H54 (cell line): ENCODE measurements around the gene MRPL41.
A peak's percentile ranks its signal among the peaks of the same experiment; 100 is the strongest.
"Not testable (repeated sequence)": the region's sequence is repeated elsewhere in the genome, so short reads cannot be mapped to it uniquely, and the experiment has no call there.

Experiments used
- DNase-seq: peaks from one replicate; pipeline ENCODE4 v3.0.0; 2011; ENCODE audit warnings: low spot score, mixed read lengths; ENCODE audit not compliant: insufficient read length
- FAIRE-seq: peaks from 3 replicates; lab custom pipeline; 2011; peaks lifted over from hg19 to GRCh38; lab: Jason Lieb, UNC
- POLR2A ChIP-seq: IDR thresholded peaks from 2 replicates; pipeline ENCODE4 v1.6.1; 2011; ENCODE audit warnings: low read depth, mild to moderate bottlenecking, low read length

The MRPL41 gene

DNA sequence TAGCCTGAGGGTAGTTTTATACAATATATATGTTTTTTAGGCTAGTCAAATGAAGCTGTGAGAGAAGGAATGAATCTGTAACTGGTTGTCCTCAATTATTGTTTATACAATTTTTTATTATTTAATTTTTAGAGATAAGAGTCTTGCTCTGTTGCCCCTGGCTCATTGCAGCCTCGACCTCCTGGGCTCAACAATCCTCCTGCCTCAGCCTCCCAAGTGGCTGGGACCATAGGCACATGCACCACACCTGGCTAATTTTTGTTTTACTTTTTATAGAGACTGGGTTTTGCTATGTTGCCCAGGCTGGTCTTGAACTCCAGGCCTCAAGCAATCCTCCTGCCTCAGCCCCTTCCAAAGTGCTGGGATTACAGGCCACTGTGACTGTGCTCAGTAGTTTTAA lies 2.7 kb downstream of the MRPL41 start:
- no peak for TF ChIP-seq POLR2A
- FAIRE-seq: no peak
- no peak for DNase-seq

DNA sequence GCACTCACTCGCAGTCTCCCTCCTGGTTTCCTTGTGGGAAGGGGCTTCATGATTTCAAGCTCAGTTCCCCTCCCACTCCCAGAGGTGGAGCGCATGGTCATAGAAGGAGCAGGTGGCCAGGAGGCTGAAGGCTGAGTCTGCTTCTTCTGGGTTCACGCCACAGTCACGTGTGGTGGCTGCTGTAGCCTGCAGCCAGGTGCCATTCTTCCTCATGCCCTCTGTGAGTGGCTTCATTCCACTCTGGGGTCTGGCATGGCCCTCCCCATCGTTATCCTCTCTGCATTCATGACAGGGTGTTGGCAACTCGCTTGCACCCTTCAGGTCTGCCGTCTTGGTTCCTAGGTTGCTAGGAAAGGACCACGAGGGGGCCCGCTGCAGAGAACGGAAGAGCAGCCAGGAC lies 3.5 kb downstream of the MRPL41 start:
- DNase-seq (no peak), FAIRE-seq (no peak)
- no peak for TF ChIP-seq POLR2A

DNA sequence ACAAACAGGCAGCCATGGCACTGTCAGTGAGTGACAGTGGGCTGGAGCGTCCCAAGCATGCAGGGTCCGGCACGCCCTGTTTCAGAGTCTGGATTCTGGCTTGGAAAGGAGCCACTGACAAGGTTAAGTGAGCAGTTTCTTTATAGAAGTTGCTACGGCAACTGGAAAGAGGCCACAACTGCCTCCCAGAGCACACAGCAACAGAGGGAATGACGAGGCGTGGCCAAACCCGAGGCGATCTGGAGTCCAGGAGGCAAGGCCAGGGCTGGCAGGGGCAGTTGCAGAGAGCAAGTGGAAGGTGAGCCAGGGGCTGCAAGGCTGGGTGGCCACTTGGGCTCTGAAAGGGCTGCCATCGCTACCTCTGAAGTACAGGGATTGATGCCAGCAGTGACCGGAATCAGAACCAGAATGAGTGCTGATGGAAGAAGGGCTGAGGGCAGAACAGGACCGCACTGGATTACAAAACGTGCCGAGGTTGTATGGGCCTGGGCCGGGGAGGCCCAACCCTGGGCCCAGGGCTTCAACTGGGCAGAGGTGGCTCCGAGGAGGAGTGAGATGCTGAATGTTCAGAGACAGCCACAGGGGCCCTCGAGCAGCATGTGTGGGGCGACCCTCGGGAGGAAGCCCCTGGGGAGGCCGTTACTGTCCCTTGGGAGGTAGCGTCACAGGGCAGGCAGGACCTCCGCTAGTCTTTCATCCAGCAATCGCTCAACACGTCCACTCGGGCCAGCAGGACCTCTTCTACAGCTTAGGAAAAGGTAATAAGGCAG lies 4.6 kb downstream of the MRPL41 start:
- DNase-seq (no peak), FAIRE-seq (no peak)
- TF ChIP-seq POLR2A: no peak

DNA sequence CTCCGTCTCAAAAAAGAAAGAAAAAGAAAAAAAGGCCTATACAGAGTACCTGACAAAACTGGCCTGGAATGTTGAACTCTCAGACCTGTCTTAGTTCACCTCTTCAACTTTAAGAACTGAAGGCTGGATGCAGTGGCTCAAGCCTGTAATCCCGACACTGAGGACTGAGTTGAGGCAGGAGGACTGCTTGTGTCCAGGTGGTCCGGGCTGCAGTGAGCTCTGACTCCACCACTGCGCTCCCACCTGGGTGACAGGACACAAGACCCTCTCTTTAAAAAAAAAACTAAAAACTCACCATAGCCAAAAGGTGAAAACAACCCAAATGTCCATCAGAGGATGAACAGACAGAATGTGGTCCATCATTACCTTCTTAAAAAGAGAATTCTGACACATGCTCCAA lies 6.4 kb downstream of the MRPL41 start:
- no peak for FAIRE-seq
- DNase-seq: no peak
- no peak for TF ChIP-seq POLR2A

DNA sequence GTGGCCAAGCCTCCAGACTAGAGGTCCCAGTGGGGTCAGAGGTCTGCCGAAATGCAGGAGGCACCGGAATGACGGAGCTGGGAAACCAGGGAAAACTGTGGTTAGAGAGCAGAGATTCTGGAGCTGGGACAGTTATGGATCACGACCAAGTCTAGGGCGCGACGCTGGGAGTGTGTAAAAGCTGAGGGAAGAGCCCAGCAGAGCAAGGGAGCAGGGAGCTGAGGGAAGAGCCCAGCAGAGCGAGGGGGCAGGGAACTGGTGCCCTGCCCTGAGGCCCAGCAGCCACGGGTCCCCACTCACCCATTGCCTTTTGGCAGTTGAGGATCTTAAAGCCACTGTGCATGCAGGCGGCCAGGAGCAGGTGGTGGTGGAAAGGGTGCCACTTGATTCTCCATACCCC lies 12.5 kb downstream of the MRPL41 start:
- DNase-seq: no peak
- no peak for FAIRE-seq
- TF ChIP-seq POLR2A: no peak

DNA sequence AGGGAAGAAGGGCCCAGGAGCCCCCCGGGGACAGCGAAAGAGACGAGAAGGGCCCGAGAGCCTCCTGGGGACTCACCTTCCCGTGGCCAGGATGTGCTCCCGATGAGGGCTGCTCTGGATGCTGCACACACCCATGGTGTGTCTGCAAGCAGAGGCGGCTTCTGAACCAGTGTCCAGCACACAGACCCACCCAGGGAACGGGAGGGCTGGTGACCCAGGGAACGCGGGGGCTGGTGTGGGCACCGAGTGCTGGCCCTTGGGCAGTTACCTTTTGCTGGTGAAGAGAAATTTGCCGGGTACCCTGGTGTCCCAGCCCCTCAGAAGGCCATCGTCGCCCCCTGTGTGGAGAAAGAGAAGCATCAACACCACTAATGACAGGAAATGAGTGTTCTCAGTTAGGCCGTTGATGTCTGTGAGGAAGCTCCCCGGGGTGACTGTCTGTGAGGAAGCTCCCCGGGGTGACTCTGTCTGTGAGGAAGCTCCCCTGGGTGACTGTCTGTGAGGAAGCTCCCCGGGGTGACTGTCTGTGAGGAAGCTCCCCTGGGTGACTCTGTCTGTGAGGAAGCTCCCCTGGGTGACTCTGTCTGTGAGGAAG lies 13.2 kb downstream of the MRPL41 start:
- FAIRE-seq (no peak), DNase-seq (no peak)
- TF ChIP-seq POLR2A: no peak

DNA sequence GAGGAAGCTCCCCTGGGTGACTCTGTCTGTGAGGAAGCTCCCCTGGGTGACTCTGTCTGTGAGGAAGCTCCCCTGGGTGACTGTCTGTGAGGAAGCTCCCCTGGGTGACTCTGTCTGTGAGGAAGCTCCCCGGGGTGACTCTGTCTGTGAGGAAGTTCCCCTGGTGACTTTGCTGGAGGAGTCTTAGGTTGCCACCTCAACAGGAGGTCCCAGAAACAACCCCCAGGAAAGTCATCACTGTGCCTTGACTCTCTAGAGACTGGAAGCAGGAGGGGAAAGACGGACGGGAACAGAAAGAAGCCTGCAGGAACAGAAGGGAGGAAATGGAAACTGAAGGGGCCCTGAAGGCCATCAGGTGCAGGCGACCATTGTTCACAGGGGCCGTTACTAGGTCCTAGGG lies 16.8 kb downstream of the MRPL41 start:
- not testable (repeated sequence) for FAIRE-seq, DNase-seq

DNA sequence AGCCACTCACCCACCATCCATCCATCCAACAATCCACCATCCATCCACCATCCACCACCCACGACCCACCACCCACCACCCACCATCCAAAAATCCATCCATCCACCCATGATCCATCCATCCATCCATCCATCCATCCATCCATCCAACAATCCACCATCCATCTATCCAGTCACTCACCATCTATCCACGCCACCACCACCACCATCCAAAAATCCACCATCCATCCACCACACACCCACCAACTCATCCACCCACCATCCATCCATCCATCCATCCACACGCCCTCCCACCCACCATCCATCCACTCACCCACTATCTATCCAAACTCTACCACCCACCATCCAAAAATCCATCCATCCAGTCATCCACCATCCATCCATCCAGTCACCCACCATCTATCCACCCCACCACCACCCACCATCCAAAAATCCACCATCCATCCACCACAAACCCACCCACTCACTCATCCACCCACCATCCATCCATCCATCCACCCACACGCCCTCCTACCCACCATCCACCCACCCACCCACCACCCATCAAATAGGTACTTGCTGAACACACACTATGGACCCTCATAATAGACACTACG lies 18.0 kb downstream of the MRPL41 start:
- DNase-seq: no peak
- no peak for FAIRE-seq

DNA sequence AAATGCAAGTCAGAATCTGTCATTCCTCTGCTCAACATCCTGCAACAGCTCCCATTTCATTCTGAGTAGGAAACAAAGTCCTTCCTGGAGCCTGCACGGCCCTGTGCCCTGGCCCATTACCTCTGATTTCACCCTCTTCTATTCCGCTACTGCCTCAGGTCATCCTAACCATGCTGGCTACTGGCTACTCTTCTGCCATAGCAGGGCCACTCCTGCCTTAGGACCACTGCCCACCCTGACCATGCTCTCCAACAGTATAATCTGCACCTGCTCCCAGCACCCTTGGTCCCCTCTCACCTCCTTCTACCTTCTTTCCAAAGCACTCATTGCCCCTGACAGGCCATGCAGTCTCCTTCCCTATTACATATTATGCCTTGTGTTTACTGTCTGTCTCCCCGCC lies 18.9 kb downstream of the MRPL41 start:
- FAIRE-seq (no peak), DNase-seq (no peak)
- no peak for TF ChIP-seq POLR2A

More for the DNA sequence above, 18.0 kb downstream of the MRPL41 start:
- TF ChIP-seq POLR2A: no peak

DNA sequence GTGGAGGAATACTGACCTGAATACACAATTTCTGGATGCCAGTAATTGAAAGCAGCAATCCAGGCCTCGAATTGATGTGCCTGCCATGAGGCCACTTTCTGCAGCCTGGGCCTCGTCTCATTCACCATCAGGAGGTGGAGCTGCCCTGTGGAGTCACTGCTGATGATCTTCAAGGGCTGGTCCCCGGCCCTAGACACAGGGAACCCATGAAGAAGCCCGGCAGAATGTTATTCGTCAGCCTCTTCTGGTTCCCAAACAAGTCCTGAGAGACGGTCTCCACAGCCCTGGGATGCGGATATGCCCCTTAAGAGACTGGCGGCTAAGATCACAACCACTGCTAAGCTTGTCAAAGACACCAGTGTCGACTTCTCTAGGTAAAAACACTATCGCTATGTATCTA lies 22.5 kb downstream of the MRPL41 start:
- DNase-seq: no peak
- no peak for TF ChIP-seq POLR2A
- FAIRE-seq: no peak

DNA sequence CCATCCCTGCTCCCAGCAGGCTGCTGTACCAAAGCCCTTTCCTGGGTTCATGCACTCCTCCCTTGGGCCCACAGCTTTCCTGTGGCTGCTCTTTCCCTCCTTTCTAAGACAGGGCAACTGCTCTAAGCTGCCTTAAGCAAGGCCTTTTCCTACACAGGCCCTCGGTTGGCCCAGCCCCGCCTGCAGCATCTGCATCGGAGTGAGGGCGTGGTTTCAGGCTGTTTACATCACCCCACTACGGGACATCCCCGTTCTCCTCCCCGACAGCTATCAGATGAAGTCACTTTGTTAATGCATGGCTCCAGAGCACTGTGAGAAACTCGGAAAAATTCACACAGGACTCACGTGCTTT lies 23.7 kb downstream of the MRPL41 start:
- no peak for TF ChIP-seq POLR2A
- no peak for DNase-seq
- no peak for FAIRE-seq

DNA sequence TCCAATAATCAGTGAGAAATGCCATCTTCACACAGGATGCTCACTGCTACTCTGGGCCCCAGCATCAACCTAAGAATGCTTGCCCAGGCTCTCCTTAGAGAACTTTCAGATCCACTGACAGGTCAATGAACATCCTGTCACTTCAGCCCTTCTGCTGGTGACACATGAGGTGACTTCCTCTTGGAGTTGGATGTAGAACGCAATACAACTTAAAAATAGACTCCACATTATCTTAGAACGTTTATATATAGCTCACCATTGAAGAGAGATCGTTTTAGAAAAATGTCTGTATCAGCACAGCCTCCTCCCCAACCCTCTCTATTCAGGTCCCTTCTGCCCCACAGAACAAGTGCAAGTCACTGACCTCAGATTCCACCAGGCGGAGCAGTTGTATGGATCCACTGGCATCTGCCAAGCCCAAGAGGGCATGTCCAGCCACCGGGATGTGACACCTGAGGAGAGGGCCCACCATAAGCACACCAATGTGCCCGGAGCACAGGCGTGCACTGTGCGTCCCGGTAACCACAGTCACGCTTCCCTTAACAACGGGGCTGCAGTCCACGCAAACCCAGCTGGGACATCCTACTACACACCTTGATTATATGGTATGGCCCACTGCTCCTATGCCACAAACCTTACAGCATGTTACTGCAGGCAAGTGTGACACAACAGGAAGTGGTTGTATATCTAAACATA lies 24.2 kb downstream of the MRPL41 start:
- no peak for FAIRE-seq
- DNase-seq: no peak
- no peak for TF ChIP-seq POLR2A

DNA sequence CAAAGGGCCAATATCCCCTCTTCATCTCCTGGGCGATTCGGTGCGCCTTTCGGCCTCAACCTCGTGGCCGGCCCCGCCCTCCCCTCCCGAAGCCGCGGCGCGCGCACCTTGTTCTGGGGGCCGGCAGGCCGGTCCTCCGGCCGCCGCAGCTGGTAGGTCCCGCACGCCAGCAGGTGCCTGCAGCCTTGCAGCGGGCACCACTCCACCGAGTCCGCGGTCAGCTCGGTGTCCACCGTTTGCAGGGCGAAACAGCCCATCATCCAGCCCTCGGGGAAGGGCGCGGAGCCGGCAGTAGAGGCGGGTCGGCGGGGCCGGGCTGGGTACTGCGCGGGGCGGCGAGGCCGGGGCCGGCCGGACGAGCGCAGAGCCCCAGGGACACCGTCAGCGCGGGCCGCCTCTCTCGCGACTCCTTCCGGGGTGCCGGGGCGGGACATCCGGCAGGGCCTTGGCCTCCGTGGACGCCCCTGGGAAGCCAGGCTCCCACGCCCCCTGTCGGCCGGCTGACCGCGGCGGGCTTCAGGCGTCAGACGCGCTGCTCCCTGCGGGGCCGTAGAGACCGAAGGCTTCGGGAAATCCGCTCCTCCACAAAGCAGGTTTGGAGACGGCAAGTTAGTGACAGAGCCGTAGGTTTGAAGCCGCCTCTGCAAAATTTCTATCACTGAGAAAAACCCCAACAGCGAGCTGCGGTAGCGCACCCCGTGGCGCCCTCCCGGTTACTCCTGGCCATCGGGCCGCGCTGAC lies 27.0 kb downstream of the MRPL41 start, which contains the start of gene DPH7:
TSS of gene DPH7 (minus strand) at position 408 of the 741 bp plus-strand sequence. CDS start at position 260, 148 bp downstream.
- peak; percentile 69 for TF ChIP-seq POLR2A
- FAIRE-seq: no peak
- peak; percentile 99 for DNase-seq
